Pancreas (tissue), 10 donors: Measurements from ENCODE around the gene NXN. TPM values are rescaled to one million over a fixed set of nuclear protein-coding genes. Genes with fewer than 3 reads are reported as not detected.
"Not testable (repeated sequence)": the region's sequence is repeated elsewhere in the genome, so short reads cannot be mapped to it uniquely, and the experiment has no call there.

Experiments used
- ATAC-seq, 4 donors: fragments of 200-7000 bp; cut with Tn5 transposase; one replicate each; pipeline versions ENCODE4 v1.8.0 to v1.9.1; 2020; ENCODE audit warnings: mild to moderate bottlenecking in 4 of 4, moderate library complexity in 4 of 4
- DNase-seq, 6 donors: peaks; one replicate each; pipeline ENCODE4 v3.0.0-alpha.2; 2020
- FAIRE-seq: peaks from 2 replicates; lab custom pipeline; 2012; peaks lifted over from hg19 to GRCh38; lab: Jason Lieb, UNC
- H3K27ac ChIP-seq, 4 donors: fragments of 200-600 bp; sonication (generic); 1 replicate in 3 of 4; 2 replicates in 1 of 4; pipeline versions ENCODE4 v1.5.0 to v1.8.0; 2020
- H3K27me3 ChIP-seq, 4 donors: fragments of 200-600 bp; one replicate each; pipeline ENCODE4 v1.8.0; 2021
- H3K36me3 ChIP-seq, 3 donors: fragments of 200-600 bp; sonication (generic) in 1 of 3; one replicate each; pipeline versions ENCODE4 v1.5.0 to v1.8.0; 2020 to 2021
- H3K4me1 ChIP-seq, 3 donors: fragments of 200-600 bp; one replicate each; pipeline ENCODE4 v1.8.0; 2021
- H3K4me3 ChIP-seq, 4 donors: fragments of 200-600 bp; sonication (generic) in 2 of 4; one replicate each; pipeline versions ENCODE4 v1.5.0 to v1.8.0; 2020 to 2021
- H3K9me3 ChIP-seq, 4 donors: fragments of 200-600 bp; one replicate each; pipeline ENCODE4 v1.8.0; 2021
- CTCF ChIP-seq, 4 donors: fragments of 200-600 bp; sonication (generic) in 3 of 4; IDR thresholded peaks; one replicate each; pipeline versions ENCODE4 v1.5.0 to v1.8.0; 2021; ENCODE audit warnings: antibody characterized with exemption in 4 of 4
- WGBS, 2 donors: extraction: QIAGEN DNeasy Blood & Tissue Kit; methylation state at CpG; one replicate each; pipeline ENCODE4 v1.1.7; 2013; 5-methylcytosine and 5-hydroxymethylcytosine counted together
- intact Hi-C, 3 donors: fragments of 100-400 bp; cut with DNase I; formaldehyde crosslinking; loops; one replicate each; pipeline versions ENCODE4 v1.11.1 to v1.14.2; 2022
- polyA plus RNA-seq, 2 donors: library from polyadenylated mRNA; stranded (reverse); fragments of 200-250 nt; gene quantifications; one replicate each; pipeline ENCODE4 v1.2.3, GENCODE V29; 2013
- total RNA-seq, 6 donors: library from RNA; stranded (reverse); fragmentation: NEBNext Ultra II Directional in 4 of 6; extraction: Animal tissue kit (Norgen Biotek cat#: 25700) in 4 of 6; gene quantifications; one replicate each; pipeline versions ENCODE4 v1.2.1 to v1.2.4, GENCODE V29; 2021 to 2023
- donor health status: healthy with polysubstance abuse.
- donor health status: DM: no; HTN: no; CAD: no; lungs with moderate emphysema.
- donor health status: DM: no; HTN: no; CAD: no.
- donor health status: control.
- donor health status: control.
- donor health status: Bipolar disorder and iron deficiency.
- donor health status: DM: yes; HTN: yes; CAD: no.
- donor health status: DM: no; HTN: no; CAD: no.
- donor health status: DM: no; HTN: no; CAD: no.
- donor health status: DM: yes; HTN: yes; CAD: no.

NXN gene
- total and polyA plus RNA-seq, 8 donors: 17.4 to 35.0 (median 29.4) TPM

- WGBS, 2 donors: 87 to 92% methylated on average over 11 of the region's 11 CpGs
- H3K27me3 ChIP-seq: no peaks in the 10 kb centered on the region
- no peak overlapping the region for H3K4me3 ChIP-seq
- FAIRE-seq: no peak
- H3K9me3 ChIP-seq: no peaks in the 10 kb centered on the region
- DNase-seq: no peak
- H3K27ac ChIP-seq: no peak overlapping the region
- intact Hi-C loops: no loop called here
- ATAC-seq: no peak
- no peaks in the 10 kb centered on the region for H3K36me3 ChIP-seq
- TF ChIP-seq CTCF (IDR thresholded peaks at IDR 0.05): no peak
- peaks cover 0 to 7% (median 0%) of the 10 kb centered on the region in 3 donors for H3K4me1 ChIP-seq
These were observed 131.2 kb downstream of the NXN start for GRCh38 chr17:848402-848801.

- ATAC-seq (peak in 3 of 4 donors; percentile 31 to 59 (median 42)), DNase-seq (peak in 1 of 6 donors; percentile 24), FAIRE-seq (no peak)
- Histone ChIP-seq H3K4me1 (peaks cover 0 to 7% (median 0%) of the 10 kb centered on the region in 3 donors), H3K9me3 (no peaks in the 10 kb centered on the region), H3K4me3 (peak overlapping the region in 2 of 4 donors; percentile 12), H3K27me3 (no peaks in the 10 kb centered on the region), H3K36me3 (no peaks in the 10 kb centered on the region), H3K27ac (peak overlapping the region; percentile 17 to 62 (median 50))
- 52 to 66% methylated on average over 32 of the region's 32 CpGs for WGBS, 2 donors
- no peak for TF ChIP-seq CTCF (IDR thresholded peaks at IDR 0.05)
- intact Hi-C loops: no loop called here
These were observed 132.4 kb downstream of the NXN start for GRCh38 chr17:846901-847843.

DNA sequence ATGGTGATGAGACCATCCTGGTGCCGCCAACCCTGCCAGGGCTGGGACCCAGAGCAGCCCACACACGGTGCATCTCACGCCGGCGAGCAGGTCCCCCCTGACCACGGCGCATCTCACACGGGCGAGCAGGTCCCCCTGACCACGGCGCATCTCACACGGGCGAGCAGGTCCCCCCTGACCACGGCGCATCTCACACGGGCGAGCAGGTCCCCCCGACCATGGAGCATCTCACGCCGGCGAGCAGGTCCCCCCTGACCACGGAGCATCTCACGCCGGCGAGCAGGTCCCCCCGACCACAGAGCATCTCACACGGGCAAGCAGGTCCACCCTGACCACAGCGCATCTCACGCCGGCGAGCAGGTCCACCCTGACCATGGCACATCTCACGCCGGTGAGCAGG lies 138.3 kb downstream of the NXN start:
- no peak overlapping the region for H3K4me3 ChIP-seq
- FAIRE-seq (no peak), ATAC-seq (peak in 2 of 4 donors; percentile 23 to 26), DNase-seq (no peak)
- 82 to 85% methylated on average over 33 of the region's 33 CpGs for WGBS, 2 donors
- H3K27me3 ChIP-seq: no peaks in the 10 kb centered on the region
- H3K36me3 ChIP-seq: no peaks in the 10 kb centered on the region
- no peaks in the 10 kb centered on the region for H3K4me1 ChIP-seq
- no peak overlapping the region for H3K27ac ChIP-seq
- no peaks in the 10 kb centered on the region for H3K9me3 ChIP-seq
- intact Hi-C loops: no loop called here
- TF ChIP-seq CTCF (IDR thresholded peaks at IDR 0.05): no peak

DNA sequence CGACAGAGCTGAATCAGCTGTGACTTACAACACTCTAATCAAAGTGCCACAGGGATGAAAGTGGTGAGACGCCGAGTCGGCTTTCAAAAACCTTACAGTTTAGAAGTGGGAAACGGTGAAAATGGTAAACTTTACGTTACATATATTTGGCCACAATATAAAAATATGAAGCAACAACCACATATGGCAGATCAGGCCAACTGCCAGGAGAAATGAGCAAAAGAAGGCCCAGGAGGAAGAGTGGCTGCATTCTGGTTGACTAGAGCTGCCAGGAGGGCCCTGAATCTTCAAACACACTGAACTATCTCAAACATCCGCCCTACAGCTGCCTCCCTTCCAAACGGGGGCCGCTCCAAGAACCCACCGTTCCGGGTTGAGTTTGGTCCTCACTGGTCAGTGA lies 141.1 kb downstream of the NXN start:
- TF ChIP-seq CTCF (IDR thresholded peaks at IDR 0.05): no peak
- intact Hi-C loops: no loop called here
- ATAC-seq: no peak
- no peak for DNase-seq
- WGBS, 2 donors: 94 to 96% methylated on average over 11 of the region's 11 CpGs
- no peak overlapping the region for H3K27ac ChIP-seq
- no peaks in the 10 kb centered on the region for H3K4me1 ChIP-seq
- no peaks in the 10 kb centered on the region for H3K36me3 ChIP-seq
- H3K4me3 ChIP-seq: no peak overlapping the region
- no peaks in the 10 kb centered on the region for H3K9me3 ChIP-seq
- H3K27me3 ChIP-seq: no peaks in the 10 kb centered on the region
- no peak for FAIRE-seq

DNA sequence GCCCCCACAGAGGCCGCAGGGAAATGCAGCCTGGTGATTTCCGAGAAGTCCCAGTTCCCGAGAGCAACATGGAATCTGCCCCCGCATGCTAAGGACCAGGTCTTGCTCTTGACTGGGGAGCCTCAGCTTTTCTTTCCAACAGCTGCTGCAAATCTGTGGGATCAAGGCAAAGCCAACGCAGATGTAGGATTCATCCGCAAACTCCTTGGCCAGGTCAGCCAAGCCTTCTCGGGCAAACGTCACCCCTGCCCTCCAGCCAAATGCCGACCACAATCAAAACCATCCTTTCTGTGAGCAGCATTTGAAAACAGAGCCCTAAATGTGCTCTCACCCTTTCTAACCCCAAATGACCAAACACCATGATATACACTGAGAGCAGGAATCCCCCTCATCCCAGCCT lies 143.4 kb downstream of the NXN start:
- H3K27me3 ChIP-seq: no peaks in the 10 kb centered on the region
- ATAC-seq (peak in 1 of 4 donors; percentile 20), DNase-seq (no peak), FAIRE-seq (no peak)
- H3K36me3 ChIP-seq: no peaks in the 10 kb centered on the region
- H3K27ac ChIP-seq: no peak overlapping the region
- no peak for TF ChIP-seq CTCF (IDR thresholded peaks at IDR 0.05)
- no peaks in the 10 kb centered on the region for H3K9me3 ChIP-seq
- 88 to 89% methylated on average over 9 of the region's 9 CpGs for WGBS, 2 donors
- intact Hi-C loops: no loop called here
- no peaks in the 10 kb centered on the region for H3K4me1 ChIP-seq
- H3K4me3 ChIP-seq: no peak overlapping the region

DNA sequence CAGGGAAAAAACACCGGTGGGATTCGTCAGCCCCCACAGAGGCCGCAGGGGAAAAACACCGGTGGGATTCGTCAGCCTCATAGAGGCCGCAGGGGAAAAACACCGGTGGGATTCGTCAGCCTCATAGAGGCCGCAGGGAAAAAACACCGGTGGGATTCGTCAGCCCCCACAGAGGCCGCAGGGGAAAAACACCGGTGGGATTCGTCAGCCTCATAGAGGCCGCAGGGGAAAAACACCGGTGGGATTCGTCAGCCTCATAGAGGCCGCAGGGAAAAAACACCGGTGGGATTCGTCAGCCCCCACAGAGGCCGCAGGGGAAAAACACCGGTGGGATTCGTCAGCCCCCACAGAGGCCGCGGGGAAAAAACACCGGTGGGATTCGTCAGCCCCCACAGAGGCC lies 143.9 kb downstream of the NXN start:
- H3K27ac ChIP-seq, H3K4me3 ChIP-seq, FAIRE-seq, H3K36me3 ChIP-seq, intact Hi-C loops, H3K9me3 ChIP-seq, ATAC-seq, DNase-seq, H3K4me1 ChIP-seq, H3K27me3 ChIP-seq: not testable (repeated sequence)
- 92 to 93% methylated on average over 2 to 11 of the region's 27 CpGs for WGBS, 2 donors
